ENCODE measurements around the gene AGXT2. TPM values are rescaled to one million over a fixed set of nuclear protein-coding genes. Genes with fewer than 3 reads are reported as not detected.

The AGXT2 gene
- total and polyA plus RNA-seq, 2 of the 13 experiments (the other 11 are each of a cell fraction or from before 2014, with no cell fraction given): 0.04 to 0.13 TPM

DNA sequence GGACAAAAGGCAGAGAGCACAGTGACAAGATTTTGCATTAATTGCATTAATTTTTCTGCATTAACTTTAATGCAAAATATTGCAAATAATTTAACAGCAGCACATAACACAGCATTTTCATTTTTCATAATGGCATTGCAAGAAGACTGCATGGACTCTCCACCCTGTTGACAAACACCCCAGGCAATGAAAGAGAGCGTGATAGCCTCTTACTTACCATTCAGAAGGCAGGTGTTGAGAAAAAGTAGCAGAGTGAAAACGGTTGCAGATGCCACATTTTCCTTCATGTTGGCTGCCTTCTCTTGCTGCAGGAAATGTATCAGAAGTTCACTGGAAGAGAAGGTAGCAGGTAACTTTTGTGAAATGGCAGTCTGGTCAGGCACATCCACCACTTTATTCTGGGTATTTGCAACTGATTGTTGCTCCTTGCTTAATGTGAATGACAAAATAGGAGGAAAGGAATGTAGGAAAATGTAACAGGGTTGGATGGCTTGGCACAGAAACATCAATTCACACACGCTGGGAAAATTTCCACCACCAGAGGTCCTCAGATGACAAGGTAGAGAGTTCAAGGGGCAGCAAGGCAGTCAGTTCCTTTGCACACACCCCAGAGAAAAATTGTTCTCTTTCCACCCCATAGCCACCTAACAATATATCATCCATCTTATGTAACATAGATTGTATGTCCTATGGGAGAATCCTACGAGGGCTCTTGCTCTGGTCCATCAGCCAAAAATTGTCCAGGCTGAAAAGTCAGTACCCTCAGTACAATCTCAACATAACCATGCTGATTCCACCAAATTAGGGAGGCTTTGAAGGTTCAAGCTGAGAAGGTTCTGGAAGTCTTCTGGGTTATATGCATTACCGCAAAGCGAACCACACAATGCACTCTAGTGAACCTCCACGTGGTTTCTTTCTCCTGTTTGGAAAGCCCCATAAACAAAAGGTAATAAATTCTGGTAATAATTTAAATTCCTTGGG, 41.9 kb upstream of the AGXT2 start (continued):
- TF ChIP-seq PPARG (CRISPR knock-in tag; conservative IDR thresholded peaks at IDR 0.05) (0 out of 2 replicates have a peak, but pooled peaks have one; percentile 16), POGZ (CRISPR knock-in tag; IDR thresholded peaks at IDR 0.05) (no peak), ZNF850 (CRISPR knock-in tag; conservative IDR thresholded peaks at IDR 0.05) (no peak), MIXL1 (CRISPR knock-in tag; IDR thresholded peaks at IDR 0.05) (0 out of 2 replicates have a peak, but pooled peaks have one; percentile 46), ZNF484 (CRISPR knock-in tag; IDR thresholded peaks at IDR 0.05; ENCODE audit: borderline replicate concordance, low read depth) (no peak), GATAD2A (CRISPR knock-in tag; IDR thresholded peaks at IDR 0.05) (0 out of 2 replicates have a peak, but pooled peaks have one; percentile 9), SMAD3 (CRISPR knock-in tag; IDR thresholded peaks at IDR 0.05) (0 out of 2 replicates have a peak, but pooled peaks have one; percentile 38), BCL6 (CRISPR knock-in tag; IDR thresholded peaks at IDR 0.05) (0 out of 2 replicates have a peak, but pooled peaks have one; percentile 14), ZSCAN25 (CRISPR knock-in tag; IDR thresholded peaks at IDR 0.05) (peak; percentile 39; the same call in 1 of the 2 replicates), STAG1 (CRISPR knock-in tag; IDR thresholded peaks at IDR 0.05) (peak; percentile 97), SMC3 (IDR thresholded peaks at IDR 0.05; ENCODE audit: low read length) (peak; percentile 99), FOXO1 (CRISPR knock-in tag; IDR thresholded peaks at IDR 0.05) (peak; percentile 9; the same call in 1 of the 2 replicates)
- TF ChIP-seq, protein P1, sequence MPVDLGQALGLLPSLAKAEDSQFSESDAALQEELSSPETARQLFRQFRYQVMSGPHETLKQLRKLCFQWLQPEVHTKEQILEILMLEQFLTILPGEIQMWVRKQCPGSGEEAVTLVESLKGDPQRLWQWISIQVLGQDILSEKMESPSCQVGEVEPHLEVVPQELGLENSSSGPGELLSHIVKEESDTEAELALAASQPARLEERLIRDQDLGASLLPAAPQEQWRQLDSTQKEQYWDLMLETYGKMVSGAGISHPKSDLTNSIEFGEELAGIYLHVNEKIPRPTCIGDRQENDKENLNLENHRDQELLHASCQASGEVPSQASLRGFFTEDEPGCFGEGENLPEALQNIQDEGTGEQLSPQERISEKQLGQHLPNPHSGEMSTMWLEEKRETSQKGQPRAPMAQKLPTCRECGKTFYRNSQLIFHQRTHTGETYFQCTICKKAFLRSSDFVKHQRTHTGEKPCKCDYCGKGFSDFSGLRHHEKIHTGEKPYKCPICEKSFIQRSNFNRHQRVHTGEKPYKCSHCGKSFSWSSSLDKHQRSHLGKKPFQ (CRISPR knock-in tag; IDR thresholded peaks at IDR 0.05; ENCODE audit: insufficient replicate concordance): no peak
- TF ChIP-seq, protein P2, sequence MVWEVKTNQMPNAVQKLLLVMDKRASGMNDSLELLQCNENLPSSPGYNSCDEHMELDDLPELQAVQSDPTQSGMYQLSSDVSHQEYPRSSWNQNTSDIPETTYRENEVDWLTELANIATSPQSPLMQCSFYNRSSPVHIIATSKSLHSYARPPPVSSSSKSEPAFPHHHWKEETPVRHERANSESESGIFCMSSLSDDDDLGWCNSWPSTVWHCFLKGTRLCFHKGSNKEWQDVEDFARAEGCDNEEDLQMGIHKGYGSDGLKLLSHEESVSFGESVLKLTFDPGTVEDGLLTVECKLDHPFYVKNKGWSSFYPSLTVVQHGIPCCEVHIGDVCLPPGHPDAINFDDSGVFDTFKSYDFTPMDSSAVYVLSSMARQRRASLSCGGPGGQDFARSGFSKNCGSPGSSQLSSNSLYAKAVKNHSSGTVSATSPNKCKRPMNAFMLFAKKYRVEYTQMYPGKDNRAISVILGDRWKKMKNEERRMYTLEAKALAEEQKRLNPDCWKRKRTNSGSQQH (CRISPR knock-in tag; IDR thresholded peaks at IDR 0.05; ENCODE audit: low read depth): peak; percentile 48; the same call in 1 of the 2 replicates
- TF ChIP-seq, protein P3, sequence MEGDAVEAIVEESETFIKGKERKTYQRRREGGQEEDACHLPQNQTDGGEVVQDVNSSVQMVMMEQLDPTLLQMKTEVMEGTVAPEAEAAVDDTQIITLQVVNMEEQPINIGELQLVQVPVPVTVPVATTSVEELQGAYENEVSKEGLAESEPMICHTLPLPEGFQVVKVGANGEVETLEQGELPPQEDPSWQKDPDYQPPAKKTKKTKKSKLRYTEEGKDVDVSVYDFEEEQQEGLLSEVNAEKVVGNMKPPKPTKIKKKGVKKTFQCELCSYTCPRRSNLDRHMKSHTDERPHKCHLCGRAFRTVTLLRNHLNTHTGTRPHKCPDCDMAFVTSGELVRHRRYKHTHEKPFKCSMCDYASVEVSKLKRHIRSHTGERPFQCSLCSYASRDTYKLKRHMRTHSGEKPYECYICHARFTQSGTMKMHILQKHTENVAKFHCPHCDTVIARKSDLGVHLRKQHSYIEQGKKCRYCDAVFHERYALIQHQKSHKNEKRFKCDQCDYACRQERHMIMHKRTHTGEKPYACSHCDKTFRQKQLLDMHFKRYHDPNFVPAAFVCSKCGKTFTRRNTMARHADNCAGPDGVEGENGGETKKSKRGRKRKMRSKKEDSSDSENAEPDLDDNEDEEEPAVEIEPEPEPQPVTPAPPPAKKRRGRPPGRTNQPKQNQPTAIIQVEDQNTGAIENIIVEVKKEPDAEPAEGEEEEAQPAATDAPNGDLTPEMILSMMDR (CRISPR knock-in tag; IDR thresholded peaks at IDR 0.05): peak; percentile 89
- TF ChIP-seq, protein P4, sequence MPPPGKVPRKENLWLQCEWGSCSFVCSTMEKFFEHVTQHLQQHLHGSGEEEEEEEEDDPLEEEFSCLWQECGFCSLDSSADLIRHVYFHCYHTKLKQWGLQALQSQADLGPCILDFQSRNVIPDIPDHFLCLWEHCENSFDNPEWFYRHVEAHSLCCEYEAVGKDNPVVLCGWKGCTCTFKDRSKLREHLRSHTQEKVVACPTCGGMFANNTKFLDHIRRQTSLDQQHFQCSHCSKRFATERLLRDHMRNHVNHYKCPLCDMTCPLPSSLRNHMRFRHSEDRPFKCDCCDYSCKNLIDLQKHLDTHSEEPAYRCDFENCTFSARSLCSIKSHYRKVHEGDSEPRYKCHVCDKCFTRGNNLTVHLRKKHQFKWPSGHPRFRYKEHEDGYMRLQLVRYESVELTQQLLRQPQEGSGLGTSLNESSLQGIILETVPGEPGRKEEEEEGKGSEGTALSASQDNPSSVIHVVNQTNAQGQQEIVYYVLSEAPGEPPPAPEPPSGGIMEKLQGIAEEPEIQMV (CRISPR knock-in tag; IDR thresholded peaks at IDR 0.05; ENCODE audit: low read depth): no peak
- TF ChIP-seq, protein P5, sequence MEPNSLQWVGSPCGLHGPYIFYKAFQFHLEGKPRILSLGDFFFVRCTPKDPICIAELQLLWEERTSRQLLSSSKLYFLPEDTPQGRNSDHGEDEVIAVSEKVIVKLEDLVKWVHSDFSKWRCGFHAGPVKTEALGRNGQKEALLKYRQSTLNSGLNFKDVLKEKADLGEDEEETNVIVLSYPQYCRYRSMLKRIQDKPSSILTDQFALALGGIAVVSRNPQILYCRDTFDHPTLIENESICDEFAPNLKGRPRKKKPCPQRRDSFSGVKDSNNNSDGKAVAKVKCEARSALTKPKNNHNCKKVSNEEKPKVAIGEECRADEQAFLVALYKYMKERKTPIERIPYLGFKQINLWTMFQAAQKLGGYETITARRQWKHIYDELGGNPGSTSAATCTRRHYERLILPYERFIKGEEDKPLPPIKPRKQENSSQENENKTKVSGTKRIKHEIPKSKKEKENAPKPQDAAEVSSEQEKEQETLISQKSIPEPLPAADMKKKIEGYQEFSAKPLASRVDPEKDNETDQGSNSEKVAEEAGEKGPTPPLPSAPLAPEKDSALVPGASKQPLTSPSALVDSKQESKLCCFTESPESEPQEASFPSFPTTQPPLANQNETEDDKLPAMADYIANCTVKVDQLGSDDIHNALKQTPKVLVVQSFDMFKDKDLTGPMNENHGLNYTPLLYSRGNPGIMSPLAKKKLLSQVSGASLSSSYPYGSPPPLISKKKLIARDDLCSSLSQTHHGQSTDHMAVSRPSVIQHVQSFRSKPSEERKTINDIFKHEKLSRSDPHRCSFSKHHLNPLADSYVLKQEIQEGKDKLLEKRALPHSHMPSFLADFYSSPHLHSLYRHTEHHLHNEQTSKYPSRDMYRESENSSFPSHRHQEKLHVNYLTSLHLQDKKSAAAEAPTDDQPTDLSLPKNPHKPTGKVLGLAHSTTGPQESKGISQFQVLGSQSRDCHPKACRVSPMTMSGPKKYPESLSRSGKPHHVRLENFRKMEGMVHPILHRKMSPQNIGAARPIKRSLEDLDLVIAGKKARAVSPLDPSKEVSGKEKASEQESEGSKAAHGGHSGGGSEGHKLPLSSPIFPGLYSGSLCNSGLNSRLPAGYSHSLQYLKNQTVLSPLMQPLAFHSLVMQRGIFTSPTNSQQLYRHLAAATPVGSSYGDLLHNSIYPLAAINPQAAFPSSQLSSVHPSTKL (CRISPR knock-in tag; IDR thresholded peaks at IDR 0.05): peak; percentile 44; the same call in 1 of the 2 replicates
- TF ChIP-seq, protein P6, sequence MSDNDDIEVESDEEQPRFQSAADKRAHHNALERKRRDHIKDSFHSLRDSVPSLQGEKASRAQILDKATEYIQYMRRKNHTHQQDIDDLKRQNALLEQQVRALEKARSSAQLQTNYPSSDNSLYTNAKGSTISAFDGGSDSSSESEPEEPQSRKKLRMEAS (IDR thresholded peaks at IDR 0.05): peak; percentile 23; the same call in 1 of the 2 replicates
